Amygdala (tissue), 56 donors: ENCODE results near the gene STARD9.
"Not testable (repeated sequence)": the region's sequence is repeated elsewhere in the genome, so short reads cannot be mapped to it uniquely, and the experiment has no call there.

Experiments used
- DNase-seq, 56 donors: peaks; one replicate each; lab custom pipeline; 2025; lab: John Stamatoyannopoulos, UW

Gene STARD9

GRCh38 chr15:42584031-42584765 lies 8.8 kb downstream of the STARD9 start:
- DNase-seq: peak in 14 of 56 donors; percentile 2 to 55 (median 24)

- no peak for DNase-seq
Measured at GRCh38 chr15:42590619-42591237, 15.3 kb downstream of the STARD9 start.

- no peak for DNase-seq
Measured at GRCh38 chr15:42591238-42591934, 16.0 kb downstream of the STARD9 start.

GRCh38 chr15:42592716-42593115 lies 17.3 kb downstream of the STARD9 start:
- no peak for DNase-seq

- no peak for DNase-seq
Measured at GRCh38 chr15:42593143-42593542, 17.7 kb downstream of the STARD9 start.

GRCh38 chr15:42594095-42594494 lies 18.7 kb downstream of the STARD9 start:
- DNase-seq: no peak

- peak in 2 of 56 donors; percentile 7 to 9 for DNase-seq
Measured at GRCh38 chr15:42595626-42596240, 20.3 kb downstream of the STARD9 start.

GRCh38 chr15:42601316-42601715 lies 25.9 kb downstream of the STARD9 start:
- not testable (repeated sequence) for DNase-seq

GRCh38 chr15:42602501-42602900 lies 27.1 kb downstream of the STARD9 start:
- no peak for DNase-seq

- no peak for DNase-seq
Measured at GRCh38 chr15:42603978-42604377, 28.6 kb downstream of the STARD9 start.

GRCh38 chr15:42604894-42605744 lies 29.7 kb downstream of the STARD9 start:
- DNase-seq: no peak

- DNase-seq: no peak
Measured at GRCh38 chr15:42605796-42606195, 30.4 kb downstream of the STARD9 start.

- no peak for DNase-seq
Measured at GRCh38 chr15:42608110-42608531, 32.7 kb downstream of the STARD9 start.

GRCh38 chr15:42608752-42609488 lies 33.5 kb downstream of the STARD9 start:
- no peak for DNase-seq

GRCh38 chr15:42611532-42611931 lies 36.1 kb downstream of the STARD9 start:
- no peak for DNase-seq

GRCh38 chr15:42612367-42612912 lies 37.0 kb downstream of the STARD9 start:
- DNase-seq: no peak

- no peak for DNase-seq
Measured at GRCh38 chr15:42616107-42616506, 40.7 kb downstream of the STARD9 start.

- DNase-seq: no peak
Measured at GRCh38 chr15:42619656-42620371, 44.4 kb downstream of the STARD9 start.
